ENCODE measurements around the gene RGSL1.

RGSL1 gene

DNA sequence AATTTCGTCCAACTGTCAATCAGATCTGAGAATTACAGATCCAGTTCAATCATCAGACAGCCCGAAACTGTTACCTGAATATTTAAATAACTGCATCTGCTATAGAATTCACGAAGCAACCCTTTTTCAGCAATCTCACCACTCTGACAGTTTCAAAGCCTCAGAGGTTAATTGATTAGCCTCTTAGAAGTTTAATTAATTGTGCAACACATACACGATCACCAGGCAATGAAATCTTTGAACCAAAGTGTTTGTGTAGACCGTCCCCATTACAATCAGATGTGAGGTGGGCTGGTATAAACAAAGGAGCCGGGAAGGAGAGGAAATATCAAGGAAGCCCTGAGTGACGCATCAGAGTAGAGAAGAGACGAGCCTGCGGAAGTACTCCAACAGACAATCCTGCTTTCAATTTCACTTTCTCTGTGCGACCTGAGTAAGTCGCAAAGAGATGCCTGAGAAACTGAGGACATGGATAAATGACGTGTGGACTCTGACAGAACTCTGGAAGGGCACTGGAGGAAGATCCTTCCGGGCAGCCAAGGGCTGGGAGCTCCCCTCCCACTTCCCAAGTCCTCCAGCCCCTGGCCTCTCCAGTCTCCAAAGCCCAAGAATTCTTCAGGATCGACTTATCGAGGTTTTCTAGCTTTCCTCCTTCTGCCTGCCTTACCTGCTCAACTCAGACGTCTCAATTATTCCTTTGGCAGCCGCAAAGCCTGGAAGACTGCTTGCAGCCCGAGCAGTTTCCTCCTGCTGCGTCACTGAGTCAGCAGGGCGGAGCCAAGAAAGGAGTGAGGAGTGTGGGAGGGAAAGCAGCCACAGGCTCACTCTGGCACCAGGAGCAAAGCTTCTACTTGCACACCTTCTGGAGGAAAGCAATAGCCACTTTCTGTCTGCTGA is 138.8 kb downstream of the RGSL1 start, which contains the start of gene RNASEL:
Gene RNASEL (minus strand): TSS at position 757 of the 897 bp plus-strand sequence. CDS start 2,450 bp downstream, outside the sequence.
- DNase-seq (ENCODE audit: low spot score) = peak; percentile 71

DNA sequence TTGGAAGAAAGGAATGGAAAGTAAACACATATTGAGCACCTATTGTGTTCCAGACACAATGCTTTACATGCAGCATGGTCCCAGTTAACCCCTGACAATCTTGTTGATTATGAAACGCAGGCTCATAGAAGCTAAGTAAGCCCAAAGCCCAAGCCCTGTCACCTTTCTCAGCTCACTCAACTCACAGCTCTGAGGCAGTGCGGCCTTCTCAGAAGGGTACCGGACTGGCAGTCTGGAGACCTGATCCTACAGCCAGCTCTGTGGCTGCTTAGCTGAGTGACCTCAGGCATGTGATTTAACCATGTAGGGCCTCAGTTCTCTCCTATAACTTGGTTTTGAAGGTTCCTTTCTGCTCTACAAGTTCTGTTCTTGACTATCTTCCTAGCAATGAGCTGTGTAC is 139.6 kb downstream of the RGSL1 start:
- DNase-seq (ENCODE audit: low spot score) = no peak

DNA sequence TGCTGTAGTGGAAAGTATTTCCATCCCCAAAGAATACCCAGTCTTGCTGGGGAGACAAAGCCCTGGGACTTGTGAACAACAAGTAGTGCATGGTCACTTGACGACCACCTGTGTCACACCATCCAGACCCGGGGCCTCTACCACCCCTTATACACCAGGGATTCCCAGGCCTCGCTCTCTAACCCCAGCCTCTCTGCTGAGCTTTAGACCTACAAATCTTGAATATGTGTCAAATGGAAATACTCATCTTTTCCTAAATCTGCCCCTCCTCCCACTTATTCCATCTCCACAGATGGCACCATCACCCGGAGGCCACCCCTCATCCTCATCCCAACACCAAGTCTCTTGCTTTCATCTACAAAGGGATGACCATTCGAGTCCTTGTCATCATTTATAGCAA is 140.0 kb downstream of the RGSL1 start:
- no peak for DNase-seq (ENCODE audit: low spot score)

DNA sequence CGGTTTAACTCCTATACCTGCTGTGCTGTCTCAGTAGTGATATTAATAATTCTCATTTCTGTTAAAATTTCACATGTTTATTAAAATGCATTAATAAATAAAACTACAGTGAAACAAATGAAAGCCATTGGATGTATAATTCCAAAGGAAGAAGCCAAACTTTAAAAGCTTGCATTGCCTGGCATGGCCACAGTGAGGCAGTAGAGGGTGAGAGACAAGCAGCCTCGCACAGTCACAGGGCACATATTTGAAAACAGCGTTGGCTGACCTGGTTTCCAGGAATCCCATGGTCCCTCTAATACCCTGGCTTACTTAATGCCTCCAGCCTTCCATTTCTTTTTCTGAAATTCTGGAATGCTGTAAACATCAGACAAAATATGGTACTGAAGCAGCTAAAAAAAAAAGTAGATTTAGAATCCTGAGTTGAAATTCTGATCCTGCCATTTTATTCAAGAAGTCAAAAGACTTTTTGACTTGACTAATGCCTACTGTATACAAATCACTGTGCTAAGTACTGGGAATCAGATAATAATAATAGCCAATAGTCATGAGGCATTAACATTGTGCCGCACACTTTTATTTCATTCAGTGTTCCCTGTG is 145.8 kb downstream of the RGSL1 start:
- peak; percentile 70 for DNase-seq (ENCODE audit: low spot score)

DNA sequence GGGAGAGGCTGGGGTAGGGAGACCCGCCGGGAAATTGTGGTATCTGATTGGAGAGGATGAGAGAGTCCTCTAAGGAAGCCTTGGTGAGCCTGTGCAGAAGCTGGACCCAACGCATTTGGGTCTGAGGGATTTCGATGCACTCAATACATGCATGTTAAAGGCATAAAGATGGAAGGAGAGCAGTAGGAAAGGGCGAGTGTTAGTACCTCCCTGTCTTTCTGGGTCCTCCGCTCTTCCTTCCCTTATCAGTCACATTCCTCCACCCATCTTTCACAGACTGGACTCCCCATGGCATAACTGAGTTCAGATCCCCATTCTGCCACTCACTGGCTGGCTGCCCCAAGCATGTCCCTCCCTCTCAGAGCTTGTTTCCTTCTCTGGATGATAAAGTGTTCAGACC is 147.0 kb downstream of the RGSL1 start:
- no peak for DNase-seq (ENCODE audit: low spot score)

DNA sequence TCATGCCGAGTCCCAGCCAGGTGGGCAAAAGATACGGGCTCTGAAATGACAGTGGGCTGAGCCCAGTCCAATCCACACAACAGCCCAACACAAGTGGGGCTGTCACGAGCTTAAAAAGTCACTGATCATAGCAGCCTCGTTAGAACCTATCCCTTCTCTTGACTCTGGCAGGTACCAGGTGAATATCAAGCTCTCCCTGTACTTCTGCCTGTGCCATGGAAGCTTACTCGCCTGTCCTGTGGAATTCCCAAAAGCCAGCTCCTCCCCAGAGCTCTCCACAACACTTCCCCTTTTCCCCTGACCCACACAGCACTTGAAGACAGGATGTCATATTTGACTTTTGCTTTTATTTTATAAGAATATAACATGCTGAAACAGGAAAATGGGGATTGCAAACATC is 148.3 kb downstream of the RGSL1 start:
- DNase-seq (ENCODE audit: low spot score) = no peak

DNA sequence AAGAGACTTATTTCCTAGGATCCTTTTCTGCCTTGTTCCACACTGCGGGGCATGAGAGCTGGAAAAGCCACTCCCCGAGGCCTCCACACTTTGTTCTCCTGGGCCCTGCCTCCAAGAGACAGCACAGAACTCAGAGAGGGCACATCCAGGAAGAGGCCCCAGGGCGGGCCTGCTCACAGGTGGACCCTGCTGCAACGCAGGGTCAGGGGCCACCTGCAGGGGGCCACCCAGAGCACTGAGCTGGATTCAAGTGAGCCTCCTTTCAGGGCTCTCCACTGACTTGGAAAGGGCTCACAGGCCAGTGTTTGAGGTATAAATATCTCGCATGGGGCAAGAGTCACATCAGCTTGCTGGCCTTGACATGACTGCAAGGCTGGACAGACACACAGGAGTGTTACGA is 149.4 kb downstream of the RGSL1 start:
- no peak for DNase-seq (ENCODE audit: low spot score)

DNA sequence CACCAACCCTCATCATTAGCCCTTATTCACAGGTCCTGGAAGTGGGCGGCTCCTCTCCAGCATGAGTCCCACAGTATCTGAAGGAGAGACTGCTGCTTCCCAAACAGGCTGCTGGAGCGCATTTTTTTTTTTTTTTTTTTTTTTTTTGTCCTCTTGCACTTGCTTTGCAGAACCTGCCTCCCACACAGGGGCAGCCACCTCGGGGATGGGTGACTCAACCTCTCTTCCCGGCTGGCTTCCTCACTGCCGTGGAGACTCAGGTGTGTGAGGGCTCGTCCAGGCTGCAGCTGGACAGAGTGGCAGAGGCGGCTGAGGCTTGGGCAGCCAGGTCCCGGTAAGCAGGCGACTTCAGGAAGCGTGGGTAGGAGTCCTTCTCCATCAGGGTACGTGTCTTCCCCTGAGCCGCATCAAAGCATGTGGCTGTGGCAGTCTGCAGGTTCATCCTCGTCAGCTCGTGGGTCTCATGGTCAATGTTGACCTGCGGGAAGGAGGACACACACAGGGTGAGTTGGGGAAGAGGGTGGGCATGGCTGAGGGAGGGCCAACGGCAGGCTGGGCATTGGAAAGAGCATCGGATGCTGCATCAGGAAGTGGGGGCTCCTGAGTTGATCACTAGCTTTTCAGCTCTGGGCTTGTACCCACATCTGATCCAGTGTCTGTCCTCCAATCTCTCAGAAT is 150.2 kb downstream of the RGSL1 start:
- no peak for DNase-seq (ENCODE audit: low spot score)

DNA sequence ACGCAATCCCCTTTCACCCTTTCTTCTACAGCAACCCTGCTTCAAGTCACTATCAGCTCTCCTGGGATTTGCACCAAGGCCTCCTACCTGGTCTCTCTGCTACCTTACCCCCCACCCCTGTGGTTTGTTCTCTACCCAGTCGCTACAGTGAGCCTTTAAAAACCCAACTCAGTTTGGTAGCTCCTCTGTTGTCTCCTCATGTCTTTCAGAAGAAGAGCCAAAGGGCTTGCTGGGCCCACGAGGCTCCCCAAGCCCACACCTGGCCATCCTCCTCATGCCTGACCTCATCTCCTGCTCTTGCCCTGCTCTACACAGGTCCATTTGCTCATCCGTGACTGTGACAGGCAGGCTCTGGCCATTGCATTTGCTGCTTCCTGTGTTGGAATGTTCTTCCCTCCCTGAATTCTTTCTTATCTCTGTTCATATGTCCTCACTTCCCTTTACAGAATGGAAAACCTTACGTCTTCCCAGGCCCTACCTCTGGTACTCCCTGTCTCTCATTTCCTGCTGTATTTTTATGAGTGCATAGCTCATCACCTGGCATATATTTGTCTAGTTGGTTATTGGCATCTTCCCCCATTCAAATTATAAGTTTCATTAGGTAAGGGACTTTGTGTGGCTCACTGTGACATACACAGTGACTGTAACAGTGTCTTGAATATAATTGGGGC is 150.9 kb downstream of the RGSL1 start:
- no peak for DNase-seq (ENCODE audit: low spot score)

DNA sequence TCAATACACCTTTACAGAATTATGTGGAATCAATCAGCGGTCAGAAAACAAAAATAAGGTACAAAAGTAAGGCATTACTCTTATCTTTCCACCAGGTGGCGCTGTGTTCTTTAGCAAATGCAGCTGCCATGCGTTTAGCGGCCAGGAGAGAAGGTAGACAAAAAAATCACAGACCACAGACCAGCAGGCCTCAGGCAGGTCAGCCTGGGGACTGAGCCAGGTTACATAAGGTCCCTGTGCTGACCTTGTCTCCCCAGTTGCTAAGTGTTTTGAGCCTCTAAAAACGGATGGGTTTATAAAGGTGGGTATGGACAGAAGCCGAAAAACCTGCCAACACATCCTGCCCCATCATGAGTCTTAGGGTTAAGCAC is 151.5 kb downstream of the RGSL1 start:
- DNase-seq (ENCODE audit: low spot score) = peak; percentile 77

DNA sequence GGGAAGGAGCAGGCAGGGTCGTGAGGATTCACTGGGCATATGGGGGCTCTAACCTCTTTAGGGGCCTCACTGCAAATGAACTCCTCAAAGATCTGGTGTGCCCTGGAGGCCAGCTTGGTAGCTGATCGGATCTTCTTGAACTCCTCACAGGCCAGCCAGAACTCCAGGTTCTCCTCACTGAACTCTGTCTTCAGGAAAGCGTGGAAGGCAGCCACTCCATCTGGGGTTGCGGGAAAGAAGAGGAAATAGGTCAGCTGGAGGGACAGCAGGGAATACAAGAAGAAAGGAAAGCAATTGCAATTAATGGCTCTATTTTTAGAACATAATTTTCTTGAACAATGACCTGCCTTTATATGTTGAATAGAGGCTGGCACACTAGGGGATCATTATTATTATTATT is 152.0 kb downstream of the RGSL1 start:
- DNase-seq (ENCODE audit: low spot score) = no peak

DNA sequence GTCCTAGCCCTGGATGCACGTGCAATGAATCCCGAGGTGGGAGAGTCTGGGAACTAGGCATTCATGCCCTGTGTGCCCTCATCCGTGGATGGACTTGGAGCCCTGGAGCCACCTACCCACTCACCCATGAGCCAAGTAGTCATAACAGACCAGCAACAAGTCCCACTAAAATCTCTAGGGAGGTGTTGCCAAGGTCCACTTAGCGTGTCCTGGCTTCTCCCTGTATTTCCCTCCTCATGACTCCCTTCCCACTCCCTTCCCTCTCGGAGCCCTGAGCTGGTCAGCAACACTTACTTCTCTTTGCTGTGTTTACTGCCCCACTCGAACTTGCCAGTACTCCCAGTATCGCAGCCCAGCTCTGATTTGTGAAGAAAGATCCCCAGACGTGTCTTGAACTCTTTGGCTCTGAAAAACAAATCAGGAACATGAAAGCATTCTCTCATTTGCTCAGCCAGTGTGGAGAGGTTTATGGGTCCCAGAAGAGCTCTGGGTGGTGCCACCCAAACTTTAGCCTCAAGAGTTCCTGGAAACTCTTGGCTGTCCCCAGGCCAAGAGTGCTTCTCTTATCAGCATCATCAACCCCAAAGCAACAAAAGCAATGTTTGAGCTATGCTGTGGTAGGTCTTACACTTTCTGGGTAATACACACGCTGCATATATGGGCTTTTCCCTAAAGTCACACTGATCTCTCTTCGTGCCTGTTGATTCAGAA is 153.1 kb downstream of the RGSL1 start:
- DNase-seq (ENCODE audit: low spot score) = peak; percentile 21

DNA sequence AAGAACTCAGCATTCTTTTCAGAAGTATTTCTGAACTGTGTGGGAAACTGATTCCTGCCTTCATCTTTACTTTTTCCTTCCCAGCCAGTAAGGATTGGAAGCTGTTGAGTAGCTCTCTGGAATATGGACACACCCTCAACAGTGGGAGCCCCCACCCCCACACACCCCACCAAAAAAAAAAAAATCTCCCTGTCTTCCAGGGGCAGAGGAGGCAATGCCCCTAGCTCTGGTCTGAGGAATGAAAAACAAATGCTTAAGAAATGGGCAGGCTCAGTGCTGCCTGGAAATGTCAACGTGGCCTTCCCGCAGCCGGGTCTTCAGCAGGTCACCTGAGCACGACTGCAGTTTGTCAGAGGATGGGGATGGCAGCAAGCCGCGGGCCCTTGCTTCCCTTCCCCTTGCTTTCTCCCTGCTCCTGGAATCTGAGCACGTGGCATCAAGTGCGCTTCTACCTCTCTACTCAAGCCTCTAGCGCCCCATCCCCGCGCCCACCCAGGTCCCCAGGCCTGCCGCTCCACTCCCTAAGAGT is 153.8 kb downstream of the RGSL1 start:
- no peak for DNase-seq (ENCODE audit: low spot score)

DNA sequence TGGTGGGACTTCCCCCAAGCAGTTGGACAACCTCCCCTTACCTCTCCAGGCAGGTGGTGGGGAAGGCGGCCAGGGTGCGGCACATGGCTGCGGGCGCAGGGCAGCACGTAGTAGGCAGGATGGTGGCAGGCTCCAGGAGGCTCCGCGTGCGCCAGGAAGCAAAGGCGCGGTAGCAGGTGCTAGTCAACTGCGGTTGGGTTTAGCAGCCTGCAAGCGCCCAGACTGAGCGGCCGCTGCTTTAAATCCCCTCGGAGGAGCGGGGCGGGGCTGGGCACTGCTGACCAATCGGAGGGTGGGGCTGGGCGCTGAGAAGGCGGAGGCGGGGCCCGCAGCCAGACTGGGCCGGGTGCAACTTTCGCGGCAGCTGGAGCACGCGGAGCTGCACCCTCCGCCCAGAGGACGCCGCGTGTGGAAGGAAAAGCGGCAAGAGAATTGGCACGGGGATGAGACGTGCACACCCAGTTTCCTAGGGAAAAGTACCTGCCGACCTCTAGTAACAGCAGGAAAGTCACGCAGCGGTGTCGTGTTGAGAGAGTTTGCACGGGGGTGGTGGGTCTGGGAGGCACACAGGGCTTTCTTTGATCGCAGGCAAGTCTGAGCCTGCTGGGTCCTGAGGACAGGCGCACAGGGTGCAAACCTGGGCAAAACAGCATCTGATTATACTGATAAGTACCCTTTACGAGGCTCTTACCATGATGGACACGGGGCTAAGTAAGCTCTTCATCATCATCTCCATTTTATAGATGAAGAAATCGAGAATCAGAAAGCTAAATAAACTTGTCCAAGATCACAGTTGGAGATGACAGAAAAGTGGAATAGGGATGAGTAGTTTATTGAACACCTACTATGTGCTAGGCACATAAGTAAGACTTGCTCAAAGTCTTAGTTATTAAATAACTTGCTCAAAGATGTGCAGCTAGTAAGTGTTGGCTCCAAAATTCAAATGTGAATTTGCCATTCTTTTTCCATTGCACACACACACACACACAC is 154.5 kb downstream of the RGSL1 start, which contains the start of gene RGS16:
Gene RGS16 (minus strand): TSS at position 215 of the 990 bp plus-strand sequence. CDS start 130 bp downstream, at position 85.
- peak; percentile 97 for DNase-seq (ENCODE audit: low spot score)

DNA sequence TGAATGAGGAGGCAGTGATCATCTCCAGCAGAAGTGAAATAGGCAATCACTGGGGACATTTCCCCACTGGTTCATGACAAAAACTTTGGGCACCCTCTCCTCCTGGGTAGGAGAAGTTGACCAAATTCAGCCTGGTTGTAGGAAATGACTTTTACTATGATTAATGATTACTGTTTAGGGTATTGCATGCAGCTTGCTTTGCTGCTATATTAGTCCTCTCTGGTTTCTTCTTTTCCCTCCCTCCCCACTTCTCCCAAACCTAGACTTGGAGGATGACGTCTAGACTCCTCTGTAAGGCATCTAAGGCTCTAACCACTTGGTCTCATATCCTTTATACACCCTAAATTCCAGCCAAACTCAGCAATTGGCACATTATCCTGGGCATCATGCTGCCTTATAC is 157.6 kb downstream of the RGSL1 start:
- no peak for DNase-seq (ENCODE audit: low spot score)

DNA sequence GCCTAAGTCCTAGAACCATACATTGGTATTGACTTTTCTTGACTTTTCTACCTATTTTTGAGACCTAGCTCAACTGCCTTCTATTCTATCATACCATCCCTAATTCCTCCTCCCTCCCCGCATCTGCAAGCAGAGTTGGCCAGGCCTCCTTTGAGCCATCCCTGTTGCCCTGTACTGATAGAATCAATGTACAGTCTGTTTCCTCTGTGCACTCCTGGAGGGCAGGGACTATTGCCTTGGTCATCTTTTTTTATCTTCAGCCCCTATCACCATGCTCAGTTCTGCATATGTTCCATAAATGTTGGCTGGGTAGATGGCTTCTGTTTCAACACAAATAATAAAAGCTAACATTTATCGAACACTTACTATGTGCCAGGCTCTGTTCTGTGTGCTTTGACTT is 158.3 kb downstream of the RGSL1 start:
- no peak for DNase-seq (ENCODE audit: low spot score)

DNA sequence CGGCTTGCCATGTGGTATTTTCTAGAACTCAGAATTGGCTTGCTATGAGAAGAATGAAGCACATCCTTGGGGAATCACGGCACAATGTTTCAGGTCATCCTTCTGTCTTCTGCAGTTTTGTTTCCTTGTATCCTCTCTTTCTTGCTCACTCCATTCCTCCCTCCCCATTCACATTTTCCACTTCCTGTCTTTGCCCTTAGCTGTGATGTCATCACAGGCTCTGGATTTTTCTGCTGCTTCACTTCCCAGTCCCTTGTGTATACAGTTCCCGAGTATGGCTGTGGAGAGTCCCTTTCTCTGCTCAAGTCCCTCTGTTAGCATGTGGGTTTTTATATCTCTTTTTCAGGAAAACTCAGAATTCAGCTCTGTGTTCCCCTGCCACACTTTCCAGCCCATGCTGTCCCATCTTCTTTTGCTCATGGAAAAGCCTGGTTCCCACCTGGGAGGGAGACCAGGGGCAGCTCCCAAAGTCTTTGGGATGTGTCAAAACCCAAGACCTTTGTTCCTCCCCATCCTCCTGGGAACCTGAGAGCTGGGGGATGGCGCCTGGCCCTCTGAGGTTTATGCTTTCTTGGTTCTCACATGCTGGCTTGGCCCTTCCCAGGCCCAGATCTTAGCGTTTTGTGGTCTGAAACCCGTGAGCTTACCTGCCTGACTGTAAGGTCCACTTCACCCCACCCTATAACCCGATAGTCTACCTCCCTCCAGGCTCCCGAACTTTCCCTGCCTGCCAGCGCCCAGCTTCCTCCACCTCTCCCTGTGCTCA is 159.1 kb downstream of the RGSL1 start:
- no peak for DNase-seq (ENCODE audit: low spot score)
